ENCODE measurements around the gene INTS1.
A peak's percentile ranks its signal among the peaks of the same experiment; 100 is the strongest.
"Not testable (repeated sequence)": the region's sequence is repeated elsewhere in the genome, so short reads cannot be mapped to it uniquely, and the experiment has no call there.

The INTS1 gene

DNA sequence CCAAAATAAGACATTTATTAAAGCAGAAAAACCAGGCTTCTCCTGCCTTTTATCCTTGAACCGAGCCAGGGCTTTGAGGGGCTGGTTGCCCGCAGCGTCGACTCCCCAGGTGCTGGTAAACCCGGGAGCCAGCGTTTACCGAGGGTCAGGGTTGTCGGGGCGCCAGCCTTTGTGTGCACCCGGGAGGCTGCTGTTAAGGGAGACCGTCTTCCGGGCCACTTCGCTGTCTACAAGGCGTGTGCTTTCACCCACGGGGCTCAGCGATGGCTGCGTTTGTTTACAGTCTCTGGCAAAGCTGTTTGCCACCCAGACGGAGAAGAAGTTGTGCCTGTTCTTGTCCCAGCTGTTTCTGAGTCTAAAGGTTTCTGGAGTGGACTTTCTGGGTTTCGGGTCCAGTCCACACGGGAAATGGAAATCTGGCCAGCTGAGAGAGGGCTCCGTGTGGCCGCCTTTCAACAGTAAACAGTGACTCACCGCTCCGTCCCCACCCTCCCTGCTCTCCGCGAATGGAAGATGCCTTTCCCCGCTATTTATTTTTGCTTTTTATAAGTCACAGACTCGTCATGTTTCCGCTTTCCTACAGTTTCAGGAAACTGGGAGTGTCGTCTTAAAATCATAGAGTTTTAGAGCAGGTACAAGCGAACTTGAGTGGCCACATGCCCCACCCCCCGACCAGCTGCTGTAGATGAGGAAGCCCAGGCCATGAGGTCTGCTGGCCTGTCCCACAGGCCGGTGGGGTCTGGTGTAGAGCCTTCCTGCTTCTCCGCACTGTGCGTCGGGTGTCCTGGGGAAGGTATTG is 28.5 kb upstream of the INTS1 start:
- peak in 23 of 42 donors; percentile 17 to 78 (median 48) for DNase-seq

DNA sequence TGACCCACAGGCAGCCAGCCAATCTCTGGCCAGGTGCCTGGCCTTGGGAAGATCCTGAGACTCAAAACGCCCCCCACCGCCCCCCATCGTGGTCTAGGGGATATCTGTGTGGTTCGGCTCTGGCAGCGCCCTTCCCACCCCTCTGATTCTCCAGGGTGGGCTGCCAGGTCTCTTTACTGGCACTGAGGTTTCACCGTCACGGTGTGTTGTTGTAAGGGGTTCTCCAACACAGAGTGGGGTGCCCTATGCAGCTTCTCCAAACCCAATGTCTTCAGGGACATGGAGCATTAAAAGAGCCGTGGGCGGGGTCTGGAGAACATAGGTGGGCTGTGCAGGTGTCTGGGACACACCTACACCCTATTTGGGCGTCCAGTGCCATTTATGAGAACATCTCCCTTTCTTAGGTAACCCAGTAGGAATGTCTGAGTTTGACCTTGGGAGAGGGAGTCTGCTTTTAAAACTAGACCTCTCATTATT is 27.8 kb upstream of the INTS1 start:
- intact Hi-C loops (cut with DNase I) = no loop called here
- no peak for DNase-seq

More for the DNA sequence above, 28.5 kb upstream of the INTS1 start:
- intact Hi-C loops (cut with DNase I) = no loop called here

DNA sequence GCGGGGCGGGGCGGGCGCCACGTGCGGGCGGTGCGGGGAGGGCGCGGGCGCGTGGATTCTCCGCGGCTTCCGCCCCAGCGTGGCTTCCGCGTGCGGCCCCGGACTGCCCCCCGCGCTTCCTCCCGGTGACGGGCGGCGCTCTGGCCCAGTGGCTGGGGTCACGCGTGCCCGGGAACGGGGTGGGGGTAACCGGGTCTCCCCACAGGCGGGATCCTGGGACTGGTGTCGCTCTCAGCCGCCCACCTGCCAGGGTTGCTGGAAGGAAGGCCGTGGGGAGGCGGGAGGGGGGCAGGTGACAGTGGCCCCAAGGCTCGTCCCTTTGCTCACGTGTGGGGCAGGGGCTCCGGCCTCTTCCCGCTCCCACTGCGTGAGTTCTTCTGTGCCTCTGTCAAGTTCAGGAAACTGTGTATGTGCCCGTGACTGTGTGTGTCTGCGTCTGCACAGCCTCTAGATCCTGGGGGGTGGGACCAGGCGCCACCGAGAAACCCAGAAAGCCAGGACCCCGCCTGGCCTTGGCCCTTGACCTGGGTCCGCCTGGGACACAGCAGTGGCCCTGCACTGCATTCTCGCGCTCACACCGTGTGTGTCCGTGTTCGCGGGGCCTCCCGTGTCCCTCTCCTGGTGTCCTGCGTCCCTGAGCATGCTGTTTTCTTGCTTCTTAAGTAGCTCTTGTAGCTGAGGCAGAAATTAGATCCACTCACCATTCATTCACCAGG is 27.2 kb upstream of the INTS1 start:
- peak in 9 of 42 donors; percentile 17 to 52 (median 24) for DNase-seq

DNA sequence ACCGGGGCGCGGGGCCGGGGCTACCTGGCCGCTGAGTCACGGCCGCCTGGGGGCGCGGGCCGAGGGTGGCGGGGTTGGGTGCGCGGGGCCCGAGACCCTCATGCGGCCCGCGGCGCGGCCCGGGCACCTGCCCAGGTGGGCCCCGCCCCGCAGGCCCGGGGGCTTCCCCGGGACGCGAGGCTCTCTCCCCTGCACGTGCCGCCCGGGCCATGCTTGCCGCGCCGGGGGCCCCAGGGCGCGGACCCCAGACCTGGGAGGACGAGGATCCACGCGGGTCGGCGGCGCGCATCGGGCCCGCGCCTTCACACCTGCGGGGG is 26.7 kb upstream of the INTS1 start:
- intact Hi-C loops (cut with DNase I) = no loop called here
- no peak for DNase-seq

More for the DNA sequence above, 27.2 kb upstream of the INTS1 start:
- intact Hi-C loops (cut with DNase I) = no loop called here

DNA sequence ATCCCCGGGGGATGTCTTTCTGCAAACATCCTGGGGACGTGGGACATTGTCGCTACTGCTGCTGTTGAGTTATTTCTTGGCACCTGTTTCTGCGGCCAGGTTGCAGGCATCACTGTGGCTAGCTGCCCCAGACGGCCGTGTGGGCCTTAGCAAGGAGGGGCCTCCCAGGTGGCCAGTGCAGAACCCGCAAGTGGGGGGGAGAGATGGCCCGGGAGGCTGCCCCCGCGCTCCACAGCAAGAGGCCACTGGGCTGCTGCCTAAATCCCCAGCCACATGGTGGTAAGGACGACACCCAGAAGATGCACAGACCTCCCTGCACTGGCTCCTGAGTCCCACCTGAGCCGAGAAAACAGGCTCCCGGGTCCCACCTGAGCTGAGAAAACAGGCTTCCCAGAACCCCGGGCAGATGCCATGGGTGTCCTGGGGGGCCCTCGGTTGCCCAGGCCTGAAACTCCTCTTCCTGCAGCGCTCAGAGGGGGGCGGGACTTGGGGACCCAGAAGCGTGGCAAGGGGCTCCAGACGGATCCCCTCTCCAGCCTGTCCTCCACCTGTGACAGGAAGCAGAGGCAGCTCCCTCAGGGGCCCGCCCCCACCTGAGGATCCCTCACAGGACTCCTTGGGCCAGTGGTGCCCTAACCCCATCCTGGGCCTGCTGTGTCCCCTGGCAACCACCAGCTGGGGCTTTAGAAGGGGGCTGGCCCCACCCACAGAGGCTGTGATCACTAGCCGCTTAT is 25.4 kb upstream of the INTS1 start:
- intact Hi-C loops (cut with DNase I) = no loop called here
- no peak for DNase-seq

DNA sequence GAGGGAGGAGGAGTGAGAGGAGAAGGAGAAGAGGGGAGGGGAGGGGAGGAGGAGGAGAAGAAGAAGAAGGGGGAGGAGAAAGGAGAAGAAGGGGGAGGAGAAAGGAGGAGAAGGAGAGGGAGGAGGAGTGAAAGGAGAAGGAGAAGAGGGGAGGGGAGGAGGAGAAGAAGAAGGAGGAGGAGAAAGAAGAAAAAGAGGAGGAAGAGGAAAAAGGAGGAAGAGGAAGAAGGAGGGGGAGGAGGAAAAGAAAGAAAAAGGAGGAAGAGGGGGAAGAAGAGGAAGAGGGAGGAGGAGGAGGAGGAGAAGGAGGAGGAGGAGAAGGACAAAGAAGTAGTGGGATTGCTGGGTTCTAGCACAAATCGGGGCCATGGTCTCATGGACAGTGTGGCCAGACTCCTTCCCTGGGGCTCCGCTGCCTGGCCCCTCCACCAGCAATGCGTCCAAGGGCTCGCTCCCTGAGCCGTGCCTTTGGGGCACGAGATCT is 22.1 kb upstream of the INTS1 start:
- DNase-seq = no peak
- intact Hi-C loops (cut with DNase I) = no loop called here

DNA sequence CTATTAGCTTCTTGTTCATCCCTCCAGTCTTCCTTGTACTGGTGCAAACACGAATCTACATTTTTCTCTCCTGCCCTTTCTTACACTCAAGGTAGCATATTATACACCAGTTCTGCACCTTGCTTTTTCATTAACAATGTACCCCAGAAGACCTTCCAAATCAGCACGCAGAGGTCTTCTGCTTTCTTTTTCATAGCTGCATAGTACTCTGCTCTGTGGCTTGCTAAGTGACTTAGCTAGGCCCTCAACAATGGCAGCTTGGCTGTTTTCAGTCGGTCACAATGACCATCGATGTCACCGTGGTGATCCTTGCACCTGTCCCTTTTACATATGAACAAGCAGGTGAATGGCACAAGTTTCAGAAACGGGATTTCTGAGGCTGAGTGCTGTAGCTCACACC is 21.2 kb upstream of the INTS1 start:
- no peak for DNase-seq
- intact Hi-C loops (cut with DNase I) = no loop called here

DNA sequence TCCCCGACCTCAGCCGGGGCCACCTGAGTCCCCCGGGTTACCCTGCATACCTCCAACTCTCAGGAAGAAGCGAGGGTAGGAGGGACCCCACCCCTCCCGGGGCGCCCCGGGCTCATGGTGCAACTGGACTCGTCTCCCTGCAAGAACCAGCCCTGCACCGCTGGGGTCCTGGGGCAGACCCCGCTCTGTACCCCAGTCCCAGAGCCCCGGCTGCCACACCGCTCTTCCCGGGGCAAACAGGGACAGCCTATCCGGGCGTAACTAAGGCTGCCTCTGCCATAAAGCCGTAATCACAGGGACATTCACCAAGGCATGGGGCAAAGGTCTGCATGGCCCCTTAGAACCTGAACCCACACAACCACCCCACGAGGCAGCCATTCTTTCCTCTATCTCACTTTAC is 19.7 kb upstream of the INTS1 start:
- intact Hi-C loops (cut with DNase I) = no loop called here
- no peak for DNase-seq

DNA sequence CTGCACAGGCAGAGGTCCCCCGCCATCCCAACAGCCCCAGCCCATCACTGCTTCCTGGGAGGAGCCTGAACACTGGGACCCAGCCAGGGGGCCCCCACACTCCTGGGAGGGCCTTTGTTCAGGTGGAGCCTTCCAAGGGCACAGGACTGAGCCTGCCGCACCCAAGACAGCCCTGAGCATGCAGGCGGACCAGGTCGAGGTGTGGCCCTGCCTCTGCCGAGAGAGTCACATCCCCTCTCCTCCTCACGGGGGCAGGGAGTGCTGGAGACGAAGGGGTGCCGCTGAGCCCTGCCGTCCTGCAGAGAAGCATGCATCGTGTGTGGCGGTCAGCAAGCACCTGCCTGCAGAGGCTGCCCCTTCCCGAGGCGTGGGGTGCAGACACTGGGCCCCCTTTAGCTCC is 19.0 kb upstream of the INTS1 start:
- DNase-seq = no peak
- intact Hi-C loops (cut with DNase I) = no loop called here

DNA sequence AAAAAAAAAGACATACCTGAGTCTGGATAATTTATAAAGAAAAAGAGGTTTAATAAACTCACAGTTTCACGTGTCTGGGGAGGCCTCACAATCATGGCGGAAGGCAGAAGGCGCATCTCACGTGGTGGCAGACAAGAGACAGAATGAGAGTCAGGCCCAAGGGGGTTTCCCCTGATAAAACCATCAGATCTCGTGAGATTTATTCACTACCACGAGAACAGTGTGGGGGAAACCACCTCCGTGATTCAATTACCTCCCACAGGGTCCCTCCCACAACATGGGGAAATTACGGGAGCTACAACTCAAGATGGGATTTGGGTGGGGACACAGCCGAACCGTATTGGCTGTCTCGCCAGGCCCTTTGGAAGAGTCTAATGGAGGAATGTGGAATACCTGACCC is 17.3 kb upstream of the INTS1 start:
- DNase-seq = no peak
- intact Hi-C loops (cut with DNase I) = no loop called here

DNA sequence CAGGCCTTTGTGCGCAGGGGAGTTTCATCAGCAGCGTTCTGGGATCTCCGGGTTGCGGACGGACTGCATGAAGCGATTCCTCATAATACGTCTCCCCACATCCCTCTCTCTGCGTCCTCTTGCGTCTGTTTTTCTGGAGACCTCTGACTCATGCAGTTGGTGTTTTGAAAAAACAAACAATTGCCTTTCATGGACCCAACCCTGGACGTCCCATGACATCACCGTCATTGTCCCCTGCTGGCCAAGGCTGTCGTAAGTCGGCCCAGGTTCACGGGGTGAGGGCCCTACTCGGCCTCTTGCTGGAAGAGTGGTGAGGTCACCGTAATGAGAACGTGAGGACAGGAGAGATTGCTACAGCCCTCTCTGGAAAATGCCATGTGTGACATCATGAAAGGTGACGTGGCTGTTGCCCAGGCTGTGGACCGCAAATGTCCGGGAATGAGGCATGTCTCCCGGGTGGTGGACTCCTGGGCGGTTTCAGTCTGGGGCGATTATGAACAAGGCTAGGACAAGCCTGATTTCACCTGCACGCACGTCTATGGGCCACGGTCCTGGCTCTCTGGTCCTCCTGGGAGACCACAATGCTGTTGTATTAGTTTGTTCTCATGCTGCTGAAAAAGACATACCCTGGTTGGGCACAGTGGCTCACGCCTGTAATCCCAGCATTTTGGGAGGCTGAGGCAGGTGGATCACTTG is 16.5 kb upstream of the INTS1 start:
- no peak for DNase-seq
- intact Hi-C loops (cut with DNase I) = no loop called here

DNA sequence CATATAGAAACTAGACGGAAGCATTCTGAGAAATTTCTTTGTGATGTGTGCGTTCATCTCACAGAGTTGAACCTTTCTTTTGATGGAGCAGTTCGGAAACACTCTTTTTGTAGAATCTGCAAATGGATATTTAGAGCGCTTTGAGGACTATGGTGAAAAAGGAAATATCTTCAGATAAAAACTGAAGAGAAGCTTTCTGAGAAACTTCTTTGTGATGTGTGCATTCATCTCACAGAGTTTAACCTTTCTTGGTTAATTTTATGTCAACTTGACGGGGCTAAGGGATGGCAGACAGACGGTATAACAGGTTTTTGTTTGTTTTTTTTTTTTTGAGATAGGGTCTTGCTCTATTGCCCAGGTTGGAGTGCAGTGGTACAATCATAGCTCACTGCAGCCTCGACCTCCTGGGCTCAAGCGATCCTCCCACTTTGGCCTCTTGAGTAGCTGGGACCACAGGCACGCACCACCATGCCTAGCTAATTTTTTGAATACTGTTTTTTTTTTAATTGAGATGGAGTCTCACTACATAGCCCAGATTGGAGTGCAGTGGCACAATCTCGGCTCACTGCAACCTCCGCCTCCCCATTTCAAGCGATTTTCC is 15.2 kb upstream of the INTS1 start:
- intact Hi-C loops (cut with DNase I); DNase-seq: not testable (repeated sequence)

DNA sequence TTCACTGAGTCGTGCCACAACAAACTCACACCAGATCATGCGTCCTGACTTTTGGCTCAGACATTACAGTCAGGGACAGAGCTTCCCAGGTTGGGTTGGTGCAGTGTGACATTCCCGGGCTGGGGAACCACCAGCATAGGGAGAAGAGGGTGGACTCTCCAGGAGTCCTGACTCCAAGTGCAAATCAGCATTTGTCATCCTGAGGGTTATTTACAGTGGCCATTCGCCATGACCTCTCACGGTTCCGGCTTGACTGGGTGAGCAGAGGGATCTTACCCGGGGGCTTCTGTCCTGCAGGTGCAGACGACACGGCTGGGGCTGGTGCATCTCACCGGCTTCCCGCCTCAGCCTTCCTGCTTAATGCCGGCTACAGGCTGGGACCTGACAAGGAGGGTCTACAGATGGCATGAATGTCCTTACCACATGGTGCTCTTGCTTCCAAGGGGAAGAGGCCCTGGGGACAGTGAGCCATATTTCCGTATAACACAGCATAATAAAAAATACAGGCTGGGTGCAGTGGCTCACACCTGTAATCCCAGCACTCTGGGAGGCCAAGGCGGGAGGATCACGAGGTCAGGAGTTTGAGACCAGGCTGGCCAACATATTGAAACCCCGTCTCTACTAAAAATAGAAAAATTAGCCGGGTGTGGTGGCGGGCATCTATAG is 12.5 kb upstream of the INTS1 start:
- no peak for DNase-seq
- intact Hi-C loops (cut with DNase I) = no loop called here

DNA sequence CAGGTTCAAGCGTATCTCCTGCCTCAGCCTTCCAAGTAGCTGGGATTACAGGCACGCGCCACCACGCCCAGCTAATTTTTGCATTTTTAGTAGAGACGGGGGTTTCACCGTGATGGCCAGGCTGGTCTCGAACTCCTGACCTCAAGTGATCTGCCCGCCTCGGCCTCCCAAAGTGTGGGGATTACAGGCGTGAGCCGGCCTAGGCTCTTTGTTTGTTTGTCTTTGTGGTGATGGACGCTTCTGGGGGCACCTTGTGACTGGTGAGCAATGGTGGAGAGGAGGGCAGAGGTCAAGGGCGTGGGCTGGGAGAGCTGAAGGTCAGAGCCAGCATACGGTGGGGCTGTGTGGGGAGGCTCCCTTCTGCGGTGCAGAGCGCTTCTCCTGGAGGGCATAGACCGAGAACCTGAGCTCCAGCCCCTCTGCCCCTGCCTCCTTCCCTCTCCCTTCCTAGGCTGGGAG is 11.3 kb upstream of the INTS1 start:
- DNase-seq; intact Hi-C loops (cut with DNase I): not testable (repeated sequence)

DNA sequence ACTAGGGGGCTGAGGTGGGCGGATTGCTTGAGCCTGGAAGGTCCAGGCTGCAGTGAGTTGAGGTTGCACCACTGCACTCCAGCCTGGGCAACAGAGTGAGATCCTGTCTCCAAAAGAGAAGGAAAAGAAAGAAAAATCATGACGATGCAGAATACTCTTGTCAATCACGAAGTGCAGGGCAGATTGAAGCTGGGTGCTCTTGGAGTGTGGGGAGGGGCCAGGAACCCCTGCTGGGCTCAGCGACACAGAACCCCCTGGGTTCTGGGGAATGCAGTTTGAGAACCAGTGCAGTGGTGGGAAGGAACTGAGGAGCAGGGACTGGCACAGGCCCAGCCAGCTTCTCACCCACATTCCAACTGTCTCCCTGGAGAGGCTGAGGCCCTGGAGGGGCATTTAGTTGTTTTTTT is 10.8 kb upstream of the INTS1 start:
- intact Hi-C loops (cut with DNase I) = no loop called here

DNA sequence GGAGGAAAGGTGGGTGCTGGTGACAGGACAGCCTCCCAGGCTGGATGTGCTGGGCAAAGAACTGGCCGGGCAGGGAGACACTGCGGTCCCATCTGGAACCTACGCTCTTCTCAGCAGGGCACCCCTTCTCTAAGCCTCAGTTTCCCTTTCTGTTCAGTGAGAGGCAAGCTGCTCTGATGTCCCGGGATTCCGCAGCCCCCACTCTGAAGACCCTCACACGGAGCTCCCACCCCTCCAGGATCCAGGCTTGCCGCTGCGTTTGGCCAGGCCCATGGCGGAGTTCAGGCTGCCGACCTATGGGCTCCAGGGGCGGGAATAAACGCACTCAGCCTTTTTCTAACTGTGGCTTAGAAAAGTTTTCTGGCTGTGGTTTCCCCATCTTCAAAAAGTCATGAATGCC is 10.2 kb upstream of the INTS1 start:
- intact Hi-C loops (cut with DNase I) = no loop called here
- no peak for DNase-seq

More for the DNA sequence above, 10.8 kb upstream of the INTS1 start:
- no peak for DNase-seq

DNA sequence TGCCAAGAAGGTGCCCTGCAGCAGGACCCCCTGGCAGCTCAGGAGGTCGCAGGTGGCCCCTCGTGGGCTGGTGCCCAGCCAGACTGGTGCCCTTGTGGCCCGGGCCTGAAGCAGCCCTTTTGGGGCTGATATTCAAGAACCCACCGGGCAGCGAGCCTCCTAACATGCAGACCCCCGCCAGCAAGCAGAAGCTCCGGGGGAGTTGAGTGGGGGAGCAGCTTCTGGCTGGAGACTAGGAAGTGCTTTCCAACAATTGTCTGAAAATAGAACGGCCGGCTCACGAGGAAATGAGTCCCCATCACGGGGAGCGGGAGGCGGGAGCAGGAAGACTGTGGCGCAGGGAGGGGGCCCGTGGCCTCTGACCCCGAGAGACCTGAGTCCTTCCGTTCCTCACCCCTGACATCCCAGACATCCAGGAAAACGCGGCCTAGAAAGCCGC is 9.5 kb upstream of the INTS1 start:
- intact Hi-C loops (cut with DNase I) = no loop called here

More for the DNA sequence above, 9.5 kb upstream of the INTS1 start:
- DNase-seq = peak in 6 of 42 donors; percentile 24 to 57 (median 38)

All from head of caudate nucleus (tissue), 42 donors.